GM18517 (cell line): ENCODE measurements around the gene SLC45A3.

Experiments used
- ATAC-seq: cut with Tn5 transposase; IDR thresholded peaks from one replicate; pipeline ENCODE4 v1.9.1; 2021; ENCODE audit warnings: mild to moderate bottlenecking, moderate library complexity; ENCODE audit not compliant: unreplicated experiment

The SLC45A3 gene

DNA sequence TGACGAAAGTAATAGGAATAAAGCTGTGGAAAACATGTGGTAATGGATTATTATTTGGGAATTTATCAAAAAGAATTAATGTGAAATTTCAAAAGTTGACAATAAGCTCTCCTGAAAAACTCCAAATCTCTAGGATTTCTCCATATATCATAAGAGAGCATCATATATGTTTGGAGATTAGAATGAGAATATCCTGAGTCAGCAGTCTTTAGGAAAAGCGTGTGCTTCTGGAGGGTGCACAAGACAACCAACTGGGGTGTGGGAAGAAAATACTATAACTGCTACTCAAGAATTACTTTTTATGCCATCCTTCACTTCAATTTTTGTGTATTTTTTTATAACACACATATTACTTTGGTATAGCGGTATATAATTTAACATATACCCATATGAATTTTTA lies 68.2 kb downstream of the SLC45A3 start:
- ATAC-seq, result no peak

DNA sequence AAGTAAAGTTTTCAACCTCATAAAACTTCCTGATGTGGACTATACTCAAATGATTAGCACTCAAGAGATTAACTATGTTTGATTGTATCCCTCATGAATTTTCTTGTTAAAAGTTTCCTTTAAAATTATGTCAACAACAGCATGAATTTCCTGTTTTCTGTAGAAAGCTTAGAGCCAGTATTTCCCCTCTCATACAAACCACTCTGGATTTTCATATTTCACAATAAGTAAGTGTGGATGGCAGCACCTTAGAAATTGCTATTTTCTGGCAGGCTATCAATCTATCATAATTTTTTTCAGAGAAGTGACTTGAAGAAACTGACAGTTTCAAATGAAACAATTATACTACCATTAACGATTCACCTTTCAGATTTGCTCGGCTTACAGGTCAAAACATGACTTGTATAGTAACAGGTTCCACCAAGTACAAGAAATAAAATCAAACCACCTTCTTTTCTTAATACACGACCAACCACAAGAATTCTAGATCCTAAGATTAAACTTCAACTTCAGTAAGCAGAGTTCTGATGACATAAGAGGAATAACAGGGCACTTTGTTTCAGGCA lies 69.3 kb downstream of the SLC45A3 start:
- no peak for ATAC-seq

DNA sequence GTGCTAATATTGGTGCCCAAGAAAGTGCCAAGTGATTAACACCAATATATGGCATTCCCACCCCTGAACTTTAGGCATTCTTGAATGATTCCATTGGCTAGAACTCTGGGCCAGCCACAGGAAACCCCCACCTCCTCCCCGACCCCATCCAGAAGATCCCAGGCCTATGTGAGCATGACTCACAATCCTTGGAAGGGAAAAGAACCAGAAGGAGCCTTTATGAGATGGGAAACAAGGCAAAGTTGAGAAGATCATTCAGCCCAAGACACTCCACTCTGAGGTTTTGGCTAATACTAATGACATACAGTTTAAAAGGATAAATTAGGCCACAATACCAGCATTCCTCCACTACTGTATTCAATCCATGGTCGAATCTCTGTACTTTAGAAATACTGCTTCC lies 70.3 kb downstream of the SLC45A3 start:
- no peak for ATAC-seq
